Aorta (tissue), 5 donors: Measurements from ENCODE around the gene NRG3. TPM values are rescaled to one million over a fixed set of nuclear protein-coding genes. Genes with fewer than 3 reads are reported as not detected.

Source experiments
- ATAC-seq: fragments of 200-7000 bp; cut with Tn5 transposase; one replicate; pipeline ENCODE4 v1.9.1; 2022; ENCODE audit warnings: moderate library complexity; ENCODE audit not compliant: low FRiP score
- DNase-seq, 2 donors: peaks; one replicate each; pipeline ENCODE4 v3.0.0-alpha.2; 2020
- H3K27ac ChIP-seq, 2 donors: one replicate each; pipeline ENCODE4 v1.5.1; 2013; ENCODE audit warnings: low read length in 2 of 2, mild to moderate bottlenecking in 2 of 2, moderate library complexity in 2 of 2, control low read depth in 1 of 2, inconsistent platforms in 1 of 2, low read depth in 1 of 2
- H3K27me3 ChIP-seq, 2 donors: one replicate each; pipeline ENCODE4 v1.6.1; 2013; ENCODE audit warnings: control low read depth in 1 of 2, low read length in 1 of 2, mild to moderate bottlenecking in 1 of 2, moderate library complexity in 1 of 2; ENCODE audit not compliant: insufficient read depth in 2 of 2, control insufficient read depth in 1 of 2
- H3K36me3 ChIP-seq, 2 donors: one replicate each; pipeline ENCODE4 v1.6.1; 2013; ENCODE audit warnings: control low read depth in 1 of 2, low read length in 1 of 2, mild to moderate bottlenecking in 1 of 2; ENCODE audit not compliant: insufficient read depth in 2 of 2, control insufficient read depth in 1 of 2
- H3K4me1 ChIP-seq, 2 donors: one replicate each; pipeline ENCODE4 v1.6.1; 2013; ENCODE audit warnings: low read length in 2 of 2, control low read depth in 1 of 2, mild to moderate bottlenecking in 1 of 2, moderate library complexity in 1 of 2; ENCODE audit not compliant: insufficient read depth in 2 of 2, control insufficient read depth in 1 of 2
- H3K4me3 ChIP-seq, 2 donors: one replicate each; pipeline ENCODE4 v1.5.1; 2013; ENCODE audit warnings: low read length in 2 of 2, control low read depth in 1 of 2, mild to moderate bottlenecking in 1 of 2
- H3K9me3 ChIP-seq: one replicate; pipeline ENCODE4 v1.6.1; 2013; ENCODE audit warnings: mild to moderate bottlenecking, low read length; ENCODE audit not compliant: control insufficient read depth
- WGBS, 2 donors: extraction: QIAGEN DNeasy Blood & Tissue Kit; methylation state at CpG; one replicate each; pipeline ENCODE4 v1.1.7; 2013; 5-methylcytosine and 5-hydroxymethylcytosine counted together
- intact Hi-C, 2 donors: fragments of 100-400 bp; cut with DNase I; formaldehyde crosslinking; loops; one replicate each; pipeline versions ENCODE4 v1.14.2 to v1.15.0; 2022
- polyA plus RNA-seq, 2 donors: library from polyadenylated mRNA; stranded (reverse); fragments of 200-250 nt; gene quantifications; one replicate each; pipeline ENCODE4 v1.2.3, GENCODE V29; 2013
- total RNA-seq, 2 donors: library from RNA; stranded (reverse); fragmentation: NEBNext Ultra II Directional; extraction: Animal tissue kit (Norgen Biotek cat#: 25700); gene quantifications; one replicate each; pipeline ENCODE4 v1.2.1, GENCODE V29; 2021
- donor health status: healthy with polysubstance abuse.
- donor health status: Bipolar disorder and iron deficiency.
- donor health status: DM: no; HTN: no; CAD: no.
- donor health status: DM: no; HTN: no; CAD: no.
- donor health status: DM: yes; HTN: yes; CAD: no.

The NRG3 gene
- total and polyA plus RNA-seq, 4 donors, result 0.50 to 1.1 (median 0.84) TPM

- Histone ChIP-seq H3K4me3 (no peak overlapping the region), H3K9me3 (no peaks in the 10 kb centered on the region), H3K27me3 (no peaks in the 10 kb centered on the region), H3K36me3 (no peaks in the 10 kb centered on the region), H3K4me1 (no peaks in the 10 kb centered on the region), H3K27ac (no peak overlapping the region)
- WGBS, 2 donors, result 88 to 91% methylated on average over 2 of the region's 2 CpGs
- intact Hi-C loops, result no loop called here
- ATAC-seq (no peak), DNase-seq (no peak)
Observed at GRCh38 chr10:82208726-82209125, 333.7 kb downstream of the NRG3 start.

GRCh38 chr10:82210331-82210730, 335.3 kb downstream of the NRG3 start:
- H3K27me3 ChIP-seq, result no peaks in the 10 kb centered on the region
- intact Hi-C loops, result no loop called here
- H3K9me3 ChIP-seq, result no peaks in the 10 kb centered on the region
- no peaks in the 10 kb centered on the region for H3K4me1 ChIP-seq
- DNase-seq, result no peak
- no peak for ATAC-seq
- no peak overlapping the region for H3K27ac ChIP-seq
- H3K36me3 ChIP-seq, result no peaks in the 10 kb centered on the region
- WGBS, 2 donors, result 85 to 88% methylated on average over 2 of the region's 2 CpGs
- H3K4me3 ChIP-seq, result no peak overlapping the region

GRCh38 chr10:82211346-82211745, 336.4 kb downstream of the NRG3 start:
- ATAC-seq, result no peak
- no peak for DNase-seq
- H3K4me1 ChIP-seq, result no peaks in the 10 kb centered on the region
- H3K36me3 ChIP-seq, result no peaks in the 10 kb centered on the region
- 0 to 5% methylated on average over 3 of the region's 3 CpGs for WGBS, 2 donors
- H3K9me3 ChIP-seq, result no peaks in the 10 kb centered on the region
- H3K27me3 ChIP-seq, result no peaks in the 10 kb centered on the region
- no peak overlapping the region for H3K4me3 ChIP-seq
- intact Hi-C loops, result no loop called here
- no peak overlapping the region for H3K27ac ChIP-seq

- Histone ChIP-seq H3K27me3 (no peaks in the 10 kb centered on the region), H3K36me3 (no peaks in the 10 kb centered on the region), H3K4me1 (no peaks in the 10 kb centered on the region), H3K9me3 (no peaks in the 10 kb centered on the region), H3K27ac (no peak overlapping the region), H3K4me3 (no peak overlapping the region)
- ATAC-seq (no peak), DNase-seq (no peak)
- WGBS, 2 donors, result 37 to 65% methylated on average over 2 of the region's 2 CpGs
- intact Hi-C loops, result no loop called here
Observed at GRCh38 chr10:82212753-82213152, 337.8 kb downstream of the NRG3 start.

GRCh38 chr10:82213784-82214183, 338.8 kb downstream of the NRG3 start:
- H3K27ac ChIP-seq, result no peak overlapping the region
- H3K9me3 ChIP-seq, result no peaks in the 10 kb centered on the region
- WGBS, 2 donors, result 27% methylated on average over 5 of the region's 5 CpGs
- H3K27me3 ChIP-seq, result no peaks in the 10 kb centered on the region
- H3K36me3 ChIP-seq, result no peaks in the 10 kb centered on the region
- ATAC-seq, result peak; percentile 75
- no peaks in the 10 kb centered on the region for H3K4me1 ChIP-seq
- intact Hi-C loops, result no loop called here
- no peak overlapping the region for H3K4me3 ChIP-seq
- DNase-seq, result no peak

GRCh38 chr10:82221056-82221455, 346.1 kb downstream of the NRG3 start:
- intact Hi-C loops, result no loop called here
- Histone ChIP-seq H3K27me3 (no peaks in the 10 kb centered on the region), H3K4me1 (no peaks in the 10 kb centered on the region), H3K36me3 (no peaks in the 10 kb centered on the region), H3K9me3 (no peaks in the 10 kb centered on the region), H3K27ac (no peak overlapping the region), H3K4me3 (no peak overlapping the region)
- ATAC-seq (no peak), DNase-seq (no peak)

- Histone ChIP-seq H3K27ac (no peak overlapping the region), H3K27me3 (no peaks in the 10 kb centered on the region), H3K4me3 (no peak overlapping the region), H3K9me3 (no peaks in the 10 kb centered on the region), H3K4me1 (no peaks in the 10 kb centered on the region), H3K36me3 (no peaks in the 10 kb centered on the region)
- ATAC-seq, result no peak
- no peak for DNase-seq
- WGBS, 2 donors, result 70 to 71% methylated on average over 2 of the region's 2 CpGs
- intact Hi-C loops, result no loop called here
Observed at GRCh38 chr10:82221601-82222149, 346.7 kb downstream of the NRG3 start.

GRCh38 chr10:82228701-82229100, 353.7 kb downstream of the NRG3 start:
- 92 to 94% methylated on average over 4 of the region's 4 CpGs for WGBS, 2 donors
- Histone ChIP-seq H3K36me3 (no peaks in the 10 kb centered on the region), H3K4me3 (no peak overlapping the region), H3K27me3 (no peaks in the 10 kb centered on the region), H3K27ac (no peak overlapping the region), H3K9me3 (no peaks in the 10 kb centered on the region), H3K4me1 (no peaks in the 10 kb centered on the region)
- no peak for ATAC-seq
- intact Hi-C loops, result no loop called here
- DNase-seq, result no peak

- H3K27ac ChIP-seq, result no peak overlapping the region
- no peak for DNase-seq
- 79 to 89% methylated on average over 4 of the region's 4 CpGs for WGBS, 2 donors
- ATAC-seq, result no peak
- no peak overlapping the region for H3K4me3 ChIP-seq
- H3K27me3 ChIP-seq, result no peaks in the 10 kb centered on the region
- H3K4me1 ChIP-seq, result no peaks in the 10 kb centered on the region
- no peaks in the 10 kb centered on the region for H3K36me3 ChIP-seq
- intact Hi-C loops, result no loop called here
- no peaks in the 10 kb centered on the region for H3K9me3 ChIP-seq
Observed at GRCh38 chr10:82234173-82234572, 359.2 kb downstream of the NRG3 start.
